ENCODE measurements around the gene DSCAML1.

DNA sequence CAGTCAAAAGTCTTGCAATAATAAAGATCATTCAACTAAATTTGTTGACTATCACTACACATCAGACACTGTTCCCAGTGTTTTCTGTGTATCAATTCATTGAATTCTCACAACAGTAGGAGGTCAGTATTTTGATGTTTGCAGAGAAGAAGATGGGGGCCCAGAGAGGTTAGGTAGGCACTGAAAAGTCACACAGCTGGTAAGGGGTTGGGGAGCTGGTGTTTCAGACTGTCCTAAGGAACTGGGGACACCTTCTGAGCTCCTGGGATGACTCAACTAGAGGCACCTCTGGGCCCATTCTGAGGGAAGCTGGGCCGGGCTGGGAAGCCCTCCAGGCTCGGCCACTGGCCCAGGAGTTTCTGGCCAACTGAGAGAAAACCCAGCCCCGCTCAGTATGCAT is 180.0 kb downstream of the DSCAML1 start:
- TF ChIP-seq, protein P1, sequence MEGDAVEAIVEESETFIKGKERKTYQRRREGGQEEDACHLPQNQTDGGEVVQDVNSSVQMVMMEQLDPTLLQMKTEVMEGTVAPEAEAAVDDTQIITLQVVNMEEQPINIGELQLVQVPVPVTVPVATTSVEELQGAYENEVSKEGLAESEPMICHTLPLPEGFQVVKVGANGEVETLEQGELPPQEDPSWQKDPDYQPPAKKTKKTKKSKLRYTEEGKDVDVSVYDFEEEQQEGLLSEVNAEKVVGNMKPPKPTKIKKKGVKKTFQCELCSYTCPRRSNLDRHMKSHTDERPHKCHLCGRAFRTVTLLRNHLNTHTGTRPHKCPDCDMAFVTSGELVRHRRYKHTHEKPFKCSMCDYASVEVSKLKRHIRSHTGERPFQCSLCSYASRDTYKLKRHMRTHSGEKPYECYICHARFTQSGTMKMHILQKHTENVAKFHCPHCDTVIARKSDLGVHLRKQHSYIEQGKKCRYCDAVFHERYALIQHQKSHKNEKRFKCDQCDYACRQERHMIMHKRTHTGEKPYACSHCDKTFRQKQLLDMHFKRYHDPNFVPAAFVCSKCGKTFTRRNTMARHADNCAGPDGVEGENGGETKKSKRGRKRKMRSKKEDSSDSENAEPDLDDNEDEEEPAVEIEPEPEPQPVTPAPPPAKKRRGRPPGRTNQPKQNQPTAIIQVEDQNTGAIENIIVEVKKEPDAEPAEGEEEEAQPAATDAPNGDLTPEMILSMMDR (IDR thresholded peaks at IDR 0.05): no peak
- no peak for TF ChIP-seq POLR2A (IDR thresholded peaks at IDR 0.05)
